Fibroblast of upper back skin (primary cell): ENCODE measurements around the gene NBPF9.
"Not testable (repeated sequence)": the region's sequence is repeated elsewhere in the genome, so short reads cannot be mapped to it uniquely, and the experiment has no call there.

Experiments used
- DNase-seq: peaks from one replicate; pipeline ENCODE4 v3.0.0-alpha.2; 2013

The NBPF9 gene

GRCh38 chr1:149013513-149013912, 89.8 kb downstream of the NBPF9 start:
- not testable (repeated sequence) for DNase-seq

GRCh38 chr1:149012599-149012998, 90.8 kb downstream of the NBPF9 start:
- DNase-seq: not testable (repeated sequence)

- DNase-seq: not testable (repeated sequence)
Observed at GRCh38 chr1:149009761-149010160, 93.6 kb downstream of the NBPF9 start.

- not testable (repeated sequence) for DNase-seq
Observed at GRCh38 chr1:149008769-149009168, 94.6 kb downstream of the NBPF9 start.

- not testable (repeated sequence) for DNase-seq
Observed at GRCh38 chr1:149008326-149008725, 95.0 kb downstream of the NBPF9 start.
